A549 (cell line): ENCODE results near the gene RABGAP1L.

ENCODE experiments used
- CBX2 ChIP-seq: fragments of 200-600 bp; sonication (generic); IDR thresholded peaks from 2 replicates; pipeline ENCODE4 v1.6.1; 2016; ENCODE audit warnings: low read depth, mild to moderate bottlenecking, borderline replicate concordance
- CEBPB ChIP-seq, 2 experiments: fragments of >200 bp in 1 of 2; sonication (Bioruptor Twin) in 1 of 2; formaldehyde crosslinking in 1 of 2; IDR thresholded peaks; 2 replicates each; pipeline ENCODE4 v1.6.1; 2012 to 2016
- EHMT2 ChIP-seq: fragments of 200-600 bp; sonication (generic); IDR thresholded peaks from 2 replicates; pipeline ENCODE4 v1.6.1; 2016; ENCODE audit warnings: antibody characterized with exemption, low read depth, mild to moderate bottlenecking, moderate library complexity
- JUN ChIP-seq, 2 experiments: fragments of >200 bp; sonication (Bioruptor Twin); formaldehyde crosslinking; IDR thresholded peaks; 2 replicates in 1 of 2; 3 replicates in 1 of 2; pipeline ENCODE4 v1.6.1; 2016 to 2017
- KDM1A ChIP-seq: fragments of 200-600 bp; sonication (generic); IDR thresholded peaks from 2 replicates; pipeline ENCODE4 v1.6.1; 2016; ENCODE audit warnings: low read depth, mild to moderate bottlenecking
- NFE2L2 ChIP-seq: fragments of 150-350 bp; conservative IDR thresholded peaks from 2 replicates; pipeline ENCODE4 v1.6.1; 2014; ENCODE audit warnings: low read length
- NR3C1 ChIP-seq: fragments of >200 bp; sonication (Bioruptor Twin); formaldehyde crosslinking; IDR thresholded peaks from 3 replicates; pipeline ENCODE4 v1.6.1; 2017
- PHF8 ChIP-seq: fragments of 200-600 bp; sonication (generic); IDR thresholded peaks from 2 replicates; pipeline ENCODE4 v1.6.1; 2016; ENCODE audit warnings: low read depth, mild to moderate bottlenecking, antibody characterized with exemption, moderate library complexity, borderline replicate concordance
- SREBF2 ChIP-seq: fragments of 450-650 bp; IDR thresholded peaks from 2 replicates; pipeline ENCODE4 v1.6.1; 2014; ENCODE audit warnings: mild to moderate bottlenecking, moderate library complexity
- TF ChIP-seq, protein P1 (sequence below): fragments of >200 bp; sonication (Bioruptor Twin); formaldehyde crosslinking; IDR thresholded peaks from 3 replicates; pipeline ENCODE4 v1.5.1; 2016
- TF ChIP-seq, protein P2 (sequence below): IDR thresholded peaks from 2 replicates; pipeline ENCODE4 v1.6.1; 2012
- TF ChIP-seq, protein P3 (sequence below): IDR thresholded peaks from 2 replicates; pipeline ENCODE4 v1.6.1; 2012; ENCODE audit warnings: low read depth, borderline replicate concordance

DNA sequence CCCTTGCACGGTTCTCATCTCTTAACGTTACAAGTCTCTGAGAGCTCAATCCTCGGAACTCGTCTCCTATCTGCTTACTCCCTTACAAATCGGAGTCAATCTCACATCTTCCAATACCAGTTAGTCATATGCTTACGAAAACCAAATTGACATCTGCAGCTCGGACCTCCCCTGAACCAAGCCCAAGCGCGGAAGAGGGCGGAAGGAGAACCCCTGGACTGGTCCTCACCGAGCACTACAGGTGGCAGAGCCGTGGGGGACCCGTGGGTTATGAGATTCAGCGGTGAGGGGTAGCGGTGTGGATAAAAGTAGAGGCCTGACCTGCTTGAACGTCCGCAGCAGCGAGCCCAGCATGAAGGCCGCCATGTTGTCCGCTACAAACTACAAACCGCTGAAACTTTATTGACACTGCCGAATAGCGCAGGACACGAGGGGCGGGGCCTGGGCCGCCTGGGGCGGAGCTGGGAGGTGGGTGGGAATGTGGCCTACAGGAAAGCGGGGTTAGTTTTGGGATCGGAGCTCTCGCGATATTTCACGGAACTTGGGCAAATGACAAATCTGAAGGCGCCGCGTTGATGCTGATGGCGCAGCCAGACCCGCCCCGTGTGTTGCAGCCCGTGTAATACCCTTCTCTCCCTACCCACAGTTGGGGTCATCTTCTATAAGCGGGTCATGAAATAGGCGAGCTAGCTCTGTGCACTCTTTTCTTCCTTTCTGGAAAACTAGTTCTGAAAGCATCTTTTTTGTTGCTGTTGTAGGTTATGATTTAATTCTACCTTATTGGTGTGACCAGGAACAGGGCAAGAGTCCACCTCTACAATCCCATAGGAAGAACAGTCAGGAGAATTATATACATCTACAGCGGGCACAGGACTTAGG lies 864.0 kb downstream of the RABGAP1L start, which contains the start of gene MRPS14:
- TF ChIP-seq, protein P1, sequence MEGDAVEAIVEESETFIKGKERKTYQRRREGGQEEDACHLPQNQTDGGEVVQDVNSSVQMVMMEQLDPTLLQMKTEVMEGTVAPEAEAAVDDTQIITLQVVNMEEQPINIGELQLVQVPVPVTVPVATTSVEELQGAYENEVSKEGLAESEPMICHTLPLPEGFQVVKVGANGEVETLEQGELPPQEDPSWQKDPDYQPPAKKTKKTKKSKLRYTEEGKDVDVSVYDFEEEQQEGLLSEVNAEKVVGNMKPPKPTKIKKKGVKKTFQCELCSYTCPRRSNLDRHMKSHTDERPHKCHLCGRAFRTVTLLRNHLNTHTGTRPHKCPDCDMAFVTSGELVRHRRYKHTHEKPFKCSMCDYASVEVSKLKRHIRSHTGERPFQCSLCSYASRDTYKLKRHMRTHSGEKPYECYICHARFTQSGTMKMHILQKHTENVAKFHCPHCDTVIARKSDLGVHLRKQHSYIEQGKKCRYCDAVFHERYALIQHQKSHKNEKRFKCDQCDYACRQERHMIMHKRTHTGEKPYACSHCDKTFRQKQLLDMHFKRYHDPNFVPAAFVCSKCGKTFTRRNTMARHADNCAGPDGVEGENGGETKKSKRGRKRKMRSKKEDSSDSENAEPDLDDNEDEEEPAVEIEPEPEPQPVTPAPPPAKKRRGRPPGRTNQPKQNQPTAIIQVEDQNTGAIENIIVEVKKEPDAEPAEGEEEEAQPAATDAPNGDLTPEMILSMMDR: no peak
- TF ChIP-seq NR3C1 (no peak), CEBPB (IDR thresholded peaks at IDR 0.05) (no peak), KDM1A (no peak), NFE2L2 (no peak), JUN (IDR thresholded peaks at IDR 0.05) (peak; percentile 72 to 89), PHF8 (peak; percentile 72; the same call in 1 of the 2 replicates), SREBF2 (no peak), EHMT2 (no peak), CBX2 (no peak)
- TF ChIP-seq, protein P2, sequence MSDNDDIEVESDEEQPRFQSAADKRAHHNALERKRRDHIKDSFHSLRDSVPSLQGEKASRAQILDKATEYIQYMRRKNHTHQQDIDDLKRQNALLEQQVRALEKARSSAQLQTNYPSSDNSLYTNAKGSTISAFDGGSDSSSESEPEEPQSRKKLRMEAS: peak; percentile 84
- TF ChIP-seq, protein P3, sequence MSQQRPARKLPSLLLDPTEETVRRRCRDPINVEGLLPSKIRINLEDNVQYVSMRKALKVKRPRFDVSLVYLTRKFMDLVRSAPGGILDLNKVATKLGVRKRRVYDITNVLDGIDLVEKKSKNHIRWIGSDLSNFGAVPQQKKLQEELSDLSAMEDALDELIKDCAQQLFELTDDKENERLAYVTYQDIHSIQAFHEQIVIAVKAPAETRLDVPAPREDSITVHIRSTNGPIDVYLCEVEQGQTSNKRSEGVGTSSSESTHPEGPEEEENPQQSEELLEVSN: no peak
